Measurements from ENCODE around the gene TBC1D8. TPM values are rescaled to one million over a fixed set of nuclear protein-coding genes. Genes with fewer than 3 reads are reported as not detected.

The TBC1D8 gene
- total and polyA plus RNA-seq, 9 of the 15 experiments (the other 6 are each of a cell fraction or from before 2014, with no cell fraction given) = 0.36 to 1.3 (median 0.82) TPM

DNA sequence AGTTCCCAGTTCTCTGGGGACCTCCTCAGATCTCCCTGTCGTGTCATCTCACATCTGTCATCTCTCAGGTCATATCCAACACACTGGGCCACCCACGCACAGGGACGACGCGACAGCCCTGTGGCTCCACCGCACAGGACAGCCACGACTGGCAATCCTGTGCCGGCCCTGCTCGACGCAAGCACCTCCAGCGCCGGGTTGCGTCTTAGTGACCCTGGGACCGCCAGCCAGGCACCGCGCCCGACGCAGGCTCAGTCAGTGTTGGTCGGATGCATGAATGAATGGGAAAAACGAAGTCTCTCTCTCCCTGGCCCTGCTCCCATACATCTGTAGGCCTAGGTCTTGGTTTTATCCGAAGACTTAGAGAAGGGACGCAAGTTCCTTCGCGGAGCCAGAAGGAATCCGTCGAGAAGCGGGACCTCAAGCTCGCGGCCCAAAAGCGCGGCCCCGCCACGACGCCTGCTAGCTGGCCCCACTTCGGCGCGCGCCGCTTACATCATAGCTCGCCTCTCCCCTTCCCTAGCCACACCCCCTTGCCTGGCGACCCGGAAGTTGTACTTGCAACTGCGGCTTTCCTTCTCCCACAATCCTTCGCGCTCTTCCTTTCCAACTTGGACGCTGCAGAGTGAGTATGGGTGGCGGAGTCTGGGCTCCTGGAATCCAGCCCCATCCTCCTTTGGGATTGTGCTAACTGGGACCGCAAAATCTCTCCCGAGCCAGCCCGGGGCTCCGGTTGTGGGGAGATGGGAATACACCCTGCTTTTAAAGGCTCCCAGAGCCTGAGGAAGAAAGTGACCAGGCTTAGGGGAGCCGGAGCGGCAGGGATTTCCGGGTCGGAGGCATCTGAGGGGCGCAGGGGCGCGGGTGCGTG is 149.3 kb downstream of the TBC1D8 start, which contains the start of gene RPL31 (continued):
- TF ChIP-seq BACH1 (tag; IDR thresholded peaks at IDR 0.05) = peak; percentile 77; the same call in 1 of the 2 replicates
- no peak for TF ChIP-seq NFXL1 (CRISPR knock-in tag; IDR thresholded peaks at IDR 0.05)
- peak; percentile 81 to 97; a peak in 2 of 3 replicates for TF ChIP-seq CBX3 (IDR thresholded peaks at IDR 0.05; ENCODE audit: borderline replicate concordance in 1 of 2, low read length in 2 of 2)
- peak; percentile 92 for TF ChIP-seq ATF7 (IDR thresholded peaks at IDR 0.05)
- peak; percentile 40; the same call in 1 of the 2 replicates for TF ChIP-seq NCOR1 (IDR thresholded peaks at IDR 0.05)
- no peak for TF ChIP-seq U2AF2 (optimal IDR thresholded peaks at IDR 0.05; ENCODE audit: low read depth, low read length)
- no peak for TF ChIP-seq HNRNPH1 (optimal IDR thresholded peaks at IDR 0.05; ENCODE audit: low read depth, low read length)
- no peak for TF ChIP-seq NFE2 (IDR thresholded peaks at IDR 0.05; ENCODE audit: low read depth)
- TF ChIP-seq ZBED1 (IDR thresholded peaks at IDR 0.05) = 0 out of 2 replicates have a peak, but pooled peaks have one; percentile 37
- TF ChIP-seq, protein P1, sequence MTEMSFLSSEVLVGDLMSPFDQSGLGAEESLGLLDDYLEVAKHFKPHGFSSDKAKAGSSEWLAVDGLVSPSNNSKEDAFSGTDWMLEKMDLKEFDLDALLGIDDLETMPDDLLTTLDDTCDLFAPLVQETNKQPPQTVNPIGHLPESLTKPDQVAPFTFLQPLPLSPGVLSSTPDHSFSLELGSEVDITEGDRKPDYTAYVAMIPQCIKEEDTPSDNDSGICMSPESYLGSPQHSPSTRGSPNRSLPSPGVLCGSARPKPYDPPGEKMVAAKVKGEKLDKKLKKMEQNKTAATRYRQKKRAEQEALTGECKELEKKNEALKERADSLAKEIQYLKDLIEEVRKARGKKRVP (CRISPR knock-in tag; IDR thresholded peaks at IDR 0.05) = peak; percentile 49; the same call in 1 of the 2 replicates
- TF ChIP-seq KDM5B (IDR thresholded peaks at IDR 0.05; ENCODE audit: insufficient replicate concordance, low read depth, low read length) = peak; percentile 93
- TF ChIP-seq, protein P2, sequence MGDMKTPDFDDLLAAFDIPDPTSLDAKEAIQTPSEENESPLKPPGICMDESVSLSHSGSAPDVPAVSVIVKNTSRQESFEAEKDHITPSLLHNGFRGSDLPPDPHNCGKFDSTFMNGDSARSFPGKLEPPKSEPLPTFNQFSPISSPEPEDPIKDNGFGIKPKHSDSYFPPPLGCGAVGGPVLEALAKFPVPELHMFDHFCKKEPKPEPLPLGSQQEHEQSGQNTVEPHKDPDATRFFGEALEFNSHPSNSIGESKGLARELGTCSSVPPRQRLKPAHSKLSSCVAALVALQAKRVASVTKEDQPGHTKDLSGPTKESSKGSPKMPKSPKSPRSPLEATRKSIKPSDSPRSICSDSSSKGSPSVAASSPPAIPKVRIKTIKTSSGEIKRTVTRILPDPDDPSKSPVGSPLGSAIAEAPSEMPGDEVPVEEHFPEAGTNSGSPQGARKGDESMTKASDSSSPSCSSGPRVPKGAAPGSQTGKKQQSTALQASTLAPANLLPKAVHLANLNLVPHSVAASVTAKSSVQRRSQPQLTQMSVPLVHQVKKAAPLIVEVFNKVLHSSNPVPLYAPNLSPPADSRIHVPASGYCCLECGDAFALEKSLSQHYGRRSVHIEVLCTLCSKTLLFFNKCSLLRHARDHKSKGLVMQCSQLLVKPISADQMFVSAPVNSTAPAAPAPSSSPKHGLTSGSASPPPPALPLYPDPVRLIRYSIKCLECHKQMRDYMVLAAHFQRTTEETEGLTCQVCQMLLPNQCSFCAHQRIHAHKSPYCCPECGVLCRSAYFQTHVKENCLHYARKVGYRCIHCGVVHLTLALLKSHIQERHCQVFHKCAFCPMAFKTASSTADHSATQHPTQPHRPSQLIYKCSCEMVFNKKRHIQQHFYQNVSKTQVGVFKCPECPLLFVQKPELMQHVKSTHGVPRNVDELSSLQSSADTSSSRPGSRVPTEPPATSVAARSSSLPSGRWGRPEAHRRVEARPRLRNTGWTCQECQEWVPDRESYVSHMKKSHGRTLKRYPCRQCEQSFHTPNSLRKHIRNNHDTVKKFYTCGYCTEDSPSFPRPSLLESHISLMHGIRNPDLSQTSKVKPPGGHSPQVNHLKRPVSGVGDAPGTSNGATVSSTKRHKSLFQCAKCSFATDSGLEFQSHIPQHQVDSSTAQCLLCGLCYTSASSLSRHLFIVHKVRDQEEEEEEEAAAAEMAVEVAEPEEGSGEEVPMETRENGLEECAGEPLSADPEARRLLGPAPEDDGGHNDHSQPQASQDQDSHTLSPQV (IDR thresholded peaks at IDR 0.05) = peak; percentile 98
- TF ChIP-seq ZFP1 (CRISPR knock-in tag; IDR thresholded peaks at IDR 0.05) = no peak
- TF ChIP-seq PTBP1 (IDR thresholded peaks at IDR 0.05; ENCODE audit: low read depth, low read length) = peak; percentile 84; the same call in 1 of the 2 replicates
- TF ChIP-seq, protein P3, sequence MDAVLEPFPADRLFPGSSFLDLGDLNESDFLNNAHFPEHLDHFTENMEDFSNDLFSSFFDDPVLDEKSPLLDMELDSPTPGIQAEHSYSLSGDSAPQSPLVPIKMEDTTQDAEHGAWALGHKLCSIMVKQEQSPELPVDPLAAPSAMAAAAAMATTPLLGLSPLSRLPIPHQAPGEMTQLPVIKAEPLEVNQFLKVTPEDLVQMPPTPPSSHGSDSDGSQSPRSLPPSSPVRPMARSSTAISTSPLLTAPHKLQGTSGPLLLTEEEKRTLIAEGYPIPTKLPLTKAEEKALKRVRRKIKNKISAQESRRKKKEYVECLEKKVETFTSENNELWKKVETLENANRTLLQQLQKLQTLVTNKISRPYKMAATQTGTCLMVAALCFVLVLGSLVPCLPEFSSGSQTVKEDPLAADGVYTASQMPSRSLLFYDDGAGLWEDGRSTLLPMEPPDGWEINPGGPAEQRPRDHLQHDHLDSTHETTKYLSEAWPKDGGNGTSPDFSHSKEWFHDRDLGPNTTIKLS (IDR thresholded peaks at IDR 0.05; ENCODE audit: borderline replicate concordance, low read depth) = peak; percentile 97
- TF ChIP-seq RCOR1 (IDR thresholded peaks at IDR 0.05; ENCODE audit: borderline replicate concordance in 1 of 2, low read depth in 2 of 2, low read length in 2 of 2) = no peak
- TF ChIP-seq FOXJ2 (tag; IDR thresholded peaks at IDR 0.05) = peak; percentile 28
- peak; percentile 32 to 46; a peak in 3 of 4 replicates for TF ChIP-seq TRIM24 (IDR thresholded peaks at IDR 0.05)
- peak; percentile 99 for TF ChIP-seq POLR2A (conservative IDR thresholded peaks at IDR 0.05)
- TF ChIP-seq POLR2G (IDR thresholded peaks at IDR 0.05; ENCODE audit: low read depth, low read length) = peak; percentile 97
- peak in 1 of 2 experiments; percentile 99; a peak in 2 of 4 replicates for TF ChIP-seq FOXA3 (CRISPR knock-in tag; conservative IDR thresholded peaks at IDR 0.05 in 1 of 2, IDR thresholded peaks at IDR 0.05 in 1 of 2)

Data from K562 (cell line).